ENCODE measurements around the gene SLC2A6. TPM values are rescaled to one million over a fixed set of nuclear protein-coding genes. Genes with fewer than 3 reads are reported as not detected.

The SLC2A6 gene
- total RNA-seq, 4 donors from 2014 or later, result 0.29 to 3.7 (median 0.49) TPM

GRCh38 chr9:133476036-133476931 is 2.6 kb downstream of the SLC2A6 start:
- no peaks in the 10 kb centered on the region for H3K9me3 ChIP-seq
- no peak for DNase-seq (ENCODE audit: low spot score in 2 of 2)
- no peaks in the 10 kb centered on the region for H3K27me3 ChIP-seq
- no peak overlapping the region for H3K27ac ChIP-seq
- peaks cover 13% of the 10 kb centered on the region for H3K4me1 ChIP-seq
- 75% methylated on average over 15 of the region's 27 CpGs for WGBS
- no peaks in the 10 kb centered on the region for H3K36me3 ChIP-seq
- no peak overlapping the region for H3K4me3 ChIP-seq
- TF ChIP-seq CTCF (IDR thresholded peaks at IDR 0.05), result no peak
- TF ChIP-seq POLR2AphosphoS5 (IDR thresholded peaks at IDR 0.05), result no peak
- no peak for TF ChIP-seq EP300 (IDR thresholded peaks at IDR 0.05)
- TF ChIP-seq POLR2A (IDR thresholded peaks at IDR 0.05), result no peak

- 93% methylated on average over 18 of the region's 27 CpGs for WGBS
- peaks cover 13% of the 10 kb centered on the region for H3K4me1 ChIP-seq
- H3K36me3 ChIP-seq, result no peaks in the 10 kb centered on the region
- no peak for TF ChIP-seq CTCF (IDR thresholded peaks at IDR 0.05)
- no peak for TF ChIP-seq EP300 (IDR thresholded peaks at IDR 0.05)
- no peak for TF ChIP-seq POLR2A (IDR thresholded peaks at IDR 0.05)
- TF ChIP-seq POLR2AphosphoS5 (IDR thresholded peaks at IDR 0.05), result no peak
- no peak for DNase-seq (ENCODE audit: low spot score in 2 of 2)
- H3K27me3 ChIP-seq, result no peaks in the 10 kb centered on the region
- H3K4me3 ChIP-seq, result no peak overlapping the region
- H3K27ac ChIP-seq, result no peak overlapping the region
- H3K9me3 ChIP-seq, result no peaks in the 10 kb centered on the region
Observed at GRCh38 chr9:133475292-133476012, 3.4 kb downstream of the SLC2A6 start.

- H3K4me3 ChIP-seq, result no peak overlapping the region
- no peak for TF ChIP-seq CTCF (IDR thresholded peaks at IDR 0.05)
- no peak for TF ChIP-seq POLR2AphosphoS5 (IDR thresholded peaks at IDR 0.05)
- no peak for TF ChIP-seq POLR2A (IDR thresholded peaks at IDR 0.05)
- TF ChIP-seq EP300 (IDR thresholded peaks at IDR 0.05), result no peak
- no peaks in the 10 kb centered on the region for H3K27me3 ChIP-seq
- no peak overlapping the region for H3K27ac ChIP-seq
- no peaks in the 10 kb centered on the region for H3K36me3 ChIP-seq
- no peaks in the 10 kb centered on the region for H3K9me3 ChIP-seq
- WGBS, result 83% methylated on average over 16 of the region's 20 CpGs
- H3K4me1 ChIP-seq, result peaks cover 13% of the 10 kb centered on the region
- no peak for DNase-seq (ENCODE audit: low spot score in 2 of 2)
Observed at GRCh38 chr9:133474853-133475252, 4.0 kb downstream of the SLC2A6 start.

- H3K27me3 ChIP-seq, result no peaks in the 10 kb centered on the region
- H3K27ac ChIP-seq, result no peak overlapping the region
- WGBS, result 71% methylated on average over 5 of the region's 5 CpGs
- TF ChIP-seq POLR2A (IDR thresholded peaks at IDR 0.05), result no peak
- no peak for TF ChIP-seq CTCF (IDR thresholded peaks at IDR 0.05)
- no peak for TF ChIP-seq EP300 (IDR thresholded peaks at IDR 0.05)
- no peak for TF ChIP-seq POLR2AphosphoS5 (IDR thresholded peaks at IDR 0.05)
- H3K36me3 ChIP-seq, result peaks cover under 1% of the 10 kb centered on the region
- no peak for DNase-seq (ENCODE audit: low spot score in 2 of 2)
- peaks cover 7% of the 10 kb centered on the region for H3K4me1 ChIP-seq
- no peaks in the 10 kb centered on the region for H3K9me3 ChIP-seq
- H3K4me3 ChIP-seq, result no peak overlapping the region
Observed at GRCh38 chr9:133474215-133474614, 4.7 kb downstream of the SLC2A6 start.

- H3K27ac ChIP-seq, result no peak overlapping the region
- H3K9me3 ChIP-seq, result no peaks in the 10 kb centered on the region
- WGBS, result 94% methylated on average over 6 of the region's 20 CpGs
- H3K4me3 ChIP-seq, result no peak overlapping the region
- peaks cover 5% of the 10 kb centered on the region for H3K36me3 ChIP-seq
- peaks cover 2% of the 10 kb centered on the region for H3K4me1 ChIP-seq
- no peaks in the 10 kb centered on the region for H3K27me3 ChIP-seq
- no peak for DNase-seq (ENCODE audit: low spot score in 2 of 2)
- TF ChIP-seq POLR2A (IDR thresholded peaks at IDR 0.05), result no peak
Observed at GRCh38 chr9:133473743-133474142, 5.2 kb downstream of the SLC2A6 start.
